HG02610 (cell line): Measurements from ENCODE around the gene WDR90.
"Not testable (repeated sequence)": the region's sequence is repeated elsewhere in the genome, so short reads cannot be mapped to it uniquely, and the experiment has no call there.

Experiments used
- ATAC-seq: cut with Tn5 transposase; IDR thresholded peaks from one replicate; pipeline ENCODE4 v1.9.1; 2021; ENCODE audit warnings: mild to moderate bottlenecking, moderate library complexity; ENCODE audit not compliant: unreplicated experiment

Gene WDR90

DNA sequence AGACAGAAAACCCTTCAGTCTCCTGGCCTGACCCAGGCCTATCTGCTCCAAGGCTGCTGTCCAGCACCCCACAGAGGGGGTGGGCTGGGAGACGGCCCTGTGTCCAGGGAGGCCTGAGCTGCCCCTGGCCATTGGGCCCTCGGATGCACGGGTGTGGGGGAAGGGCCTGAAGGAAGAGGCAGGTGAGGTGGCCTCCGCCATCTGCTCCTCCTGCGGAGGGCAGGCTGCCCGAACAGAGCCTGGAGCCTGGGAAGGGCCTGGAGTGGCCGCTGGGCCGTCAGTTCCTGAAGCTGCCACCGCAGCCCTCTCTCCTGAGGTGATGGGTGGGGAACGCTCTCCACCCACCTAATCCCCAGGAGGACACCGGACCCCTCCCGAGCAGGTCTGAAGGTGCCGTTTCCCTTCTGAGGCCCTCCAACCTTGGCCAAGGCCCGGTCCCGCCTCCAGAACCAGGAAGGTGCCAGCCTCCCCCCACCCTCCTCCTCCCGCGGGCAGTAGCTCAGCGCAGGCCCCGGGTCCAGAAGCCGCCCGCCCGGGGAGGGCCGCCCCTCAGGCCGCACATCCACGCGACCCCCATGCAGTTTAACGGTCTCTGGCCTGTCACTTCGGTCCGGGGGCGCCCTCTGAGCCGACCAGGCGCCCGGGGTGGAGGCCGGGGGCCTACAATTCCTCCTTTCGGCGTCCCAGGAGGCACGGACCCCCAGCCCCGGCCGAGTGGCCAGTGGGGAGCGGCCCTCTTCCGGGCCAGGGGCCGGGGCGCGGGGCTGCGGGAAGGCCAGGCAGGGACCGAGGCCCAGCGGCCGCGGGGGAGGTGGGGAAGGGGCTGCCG lies 55.6 kb downstream of the WDR90 start:
- no peak for ATAC-seq

DNA sequence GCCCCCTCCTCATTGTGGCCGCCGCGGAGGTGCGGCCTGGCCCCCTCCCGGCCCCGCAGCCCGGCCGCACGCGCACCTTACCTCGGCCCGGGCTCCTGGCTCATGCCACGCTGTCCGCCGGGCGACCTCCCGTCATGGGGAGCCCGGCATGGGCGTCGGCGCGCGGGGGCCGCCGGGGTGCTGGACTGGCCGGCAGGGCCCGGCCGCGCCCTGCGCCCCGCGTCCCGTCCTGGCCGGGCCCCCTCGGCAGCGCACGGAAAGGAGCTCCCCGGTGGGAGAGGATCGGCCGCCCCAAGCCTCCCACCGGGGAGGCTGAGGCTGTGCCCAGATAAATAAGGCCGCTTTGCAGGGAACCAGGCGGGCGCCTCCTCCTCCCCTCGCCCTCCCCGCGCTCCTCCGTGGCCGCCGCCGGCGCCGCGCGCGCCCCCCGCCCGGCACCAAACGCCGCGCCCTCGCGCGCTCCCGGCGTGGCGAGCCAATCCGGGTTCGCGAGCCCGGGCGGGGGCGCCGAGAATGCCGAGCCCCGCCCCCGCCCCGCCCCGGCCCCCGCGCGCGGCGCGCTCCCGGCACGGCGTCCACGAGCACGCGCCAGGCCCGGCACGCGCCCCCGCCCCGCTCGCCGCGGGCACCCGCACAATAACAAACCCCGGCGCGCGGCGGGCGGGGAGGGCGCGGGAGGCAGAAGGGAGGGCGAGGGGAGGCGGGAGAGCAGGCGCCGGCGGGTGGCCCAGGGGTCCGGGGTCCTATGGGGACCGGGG lies 56.4 kb downstream of the WDR90 start, which contains the start of gene FBXL16:
FBXL16 (minus strand) TSS at position 371 of the 758 bp plus-strand sequence. CDS start 8,396 bp downstream, outside the sequence.
- ATAC-seq: no peak

GRCh38 chr16:706189-707061 lies 57.3 kb downstream of the WDR90 start:
- no peak for ATAC-seq

DNA sequence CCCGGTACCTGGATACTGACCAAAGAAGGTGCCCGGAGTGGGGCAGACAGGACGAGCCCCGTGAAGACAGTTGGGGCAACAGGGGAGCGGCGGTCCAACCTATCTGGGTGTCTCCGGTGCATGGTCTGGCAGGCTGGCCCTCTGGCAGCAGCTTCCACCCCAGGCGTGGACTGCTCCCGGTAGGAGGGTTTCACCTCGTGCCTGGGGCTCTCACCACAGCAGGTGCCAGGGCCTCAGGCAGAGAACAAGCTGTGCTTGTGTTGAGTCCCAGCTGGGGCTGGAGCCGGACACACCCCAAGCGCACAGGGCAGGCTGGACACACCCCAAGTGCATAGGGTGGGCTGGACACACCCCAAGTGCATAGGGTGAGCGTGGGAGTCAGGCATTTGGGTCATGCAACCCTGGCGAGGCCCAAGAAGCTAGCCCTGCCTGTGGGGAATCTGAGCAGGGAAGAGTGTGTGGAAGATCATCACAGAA lies 57.9 kb downstream of the WDR90 start:
- ATAC-seq: no peak

- no peak for ATAC-seq
These were observed 58.9 kb downstream of the WDR90 start for GRCh38 chr16:708019-708418.

DNA sequence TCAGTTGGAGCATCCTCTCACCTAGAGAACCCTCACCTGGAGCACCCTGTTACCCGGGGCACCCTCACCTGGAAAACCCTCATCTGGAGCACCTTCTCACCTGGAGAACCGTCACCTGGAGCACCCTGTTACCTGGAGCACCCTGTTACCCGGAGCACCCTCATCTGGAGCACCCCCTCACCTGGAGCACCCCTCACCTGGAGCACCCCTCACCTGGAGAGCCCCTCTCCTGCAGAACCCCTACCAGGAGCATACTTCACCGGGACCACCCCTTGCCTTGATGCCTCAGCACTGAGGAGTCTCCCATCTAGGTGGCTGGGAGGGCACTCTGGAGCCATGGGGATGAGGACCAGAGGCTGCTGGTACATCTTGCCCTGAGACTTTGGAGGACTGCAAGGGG lies 59.8 kb downstream of the WDR90 start:
- ATAC-seq: no peak

DNA sequence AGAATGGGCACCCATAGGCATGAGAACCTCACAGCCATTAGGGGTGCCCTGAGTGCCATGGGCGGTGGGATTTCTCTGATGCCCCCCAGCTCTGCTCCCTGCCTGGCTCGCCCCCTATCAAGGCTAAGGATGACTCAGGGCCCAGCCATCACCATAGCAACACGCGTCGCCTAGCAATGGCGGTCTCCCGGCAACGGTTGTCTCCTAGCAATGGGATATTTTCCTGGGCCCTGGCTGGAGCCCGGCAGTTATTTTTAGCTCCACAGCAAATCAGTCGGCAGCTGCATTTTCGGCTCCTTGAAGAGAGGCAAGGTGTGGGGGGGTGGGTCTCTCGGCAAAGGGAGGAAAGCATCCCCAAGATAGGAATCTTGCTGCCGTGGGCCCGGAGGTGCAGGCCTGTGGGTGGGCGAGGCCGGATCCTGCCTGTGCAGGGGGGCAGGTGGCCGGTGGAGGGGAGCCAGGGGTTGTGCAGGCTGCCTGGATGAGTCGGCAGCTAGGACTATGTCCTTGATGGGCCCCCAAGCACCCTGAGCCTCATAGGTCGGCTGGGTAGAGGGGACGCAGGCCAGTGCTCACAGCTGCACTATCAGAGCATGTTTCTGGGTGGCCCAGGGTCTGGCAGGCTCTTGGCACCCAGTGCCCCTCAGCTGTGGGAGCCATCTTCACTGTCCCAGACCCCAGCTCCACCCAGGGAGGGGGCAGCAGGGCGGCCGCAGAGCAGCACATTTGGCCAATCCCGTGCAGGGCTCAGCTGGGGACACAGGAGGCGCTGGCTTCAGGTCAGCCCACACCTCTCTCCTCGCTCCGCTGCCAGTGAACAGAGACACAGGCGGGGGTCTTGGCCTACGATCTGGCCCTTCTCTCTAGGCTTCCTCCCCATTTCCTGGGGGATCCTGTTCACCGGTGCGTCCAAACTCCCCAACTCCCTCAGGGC lies 60.7 kb downstream of the WDR90 start:
- ATAC-seq: no peak

GRCh38 chr16:710500-711075 lies 61.4 kb downstream of the WDR90 start:
- no peak for ATAC-seq

GRCh38 chr16:711084-711483 lies 61.9 kb downstream of the WDR90 start:
- no peak for ATAC-seq

DNA sequence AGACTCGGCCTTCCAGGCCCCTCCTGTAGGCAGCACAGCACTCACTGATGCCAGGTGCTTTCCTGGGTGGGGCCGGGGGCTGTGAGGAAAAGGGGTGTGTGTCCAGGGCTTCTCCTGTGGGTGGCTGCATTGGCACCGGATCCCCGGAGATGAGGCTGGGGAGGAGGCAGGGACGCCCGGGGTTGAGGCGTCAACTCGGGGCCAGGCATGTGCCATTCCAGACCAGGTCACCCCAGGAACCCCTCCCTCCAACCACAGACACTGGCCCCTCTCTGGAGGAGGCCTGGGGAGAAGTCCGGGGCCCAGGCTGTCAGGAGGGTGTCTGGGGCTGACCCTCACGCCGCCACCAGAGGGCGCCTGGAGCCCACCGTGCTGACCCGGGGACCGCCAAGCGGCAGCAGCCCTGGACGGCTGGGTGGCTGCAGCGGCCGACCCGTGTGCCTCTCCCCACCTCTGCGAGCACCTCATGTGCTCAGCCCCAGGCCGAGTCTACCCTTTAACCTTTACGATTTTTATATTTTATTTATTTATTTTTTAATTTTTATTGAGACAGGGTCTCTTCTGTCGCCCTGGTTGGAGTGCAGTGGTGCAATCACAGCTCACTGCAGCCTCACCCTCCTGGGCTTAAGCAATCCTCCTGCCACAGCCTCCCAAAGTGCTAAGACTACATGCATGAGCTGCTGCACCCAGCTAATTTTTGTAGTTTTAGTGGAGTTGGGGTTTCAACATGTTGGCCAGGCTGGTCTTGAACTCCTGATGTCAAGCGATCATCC lies 62.6 kb downstream of the WDR90 start:
- peak; percentile 43 for ATAC-seq

DNA sequence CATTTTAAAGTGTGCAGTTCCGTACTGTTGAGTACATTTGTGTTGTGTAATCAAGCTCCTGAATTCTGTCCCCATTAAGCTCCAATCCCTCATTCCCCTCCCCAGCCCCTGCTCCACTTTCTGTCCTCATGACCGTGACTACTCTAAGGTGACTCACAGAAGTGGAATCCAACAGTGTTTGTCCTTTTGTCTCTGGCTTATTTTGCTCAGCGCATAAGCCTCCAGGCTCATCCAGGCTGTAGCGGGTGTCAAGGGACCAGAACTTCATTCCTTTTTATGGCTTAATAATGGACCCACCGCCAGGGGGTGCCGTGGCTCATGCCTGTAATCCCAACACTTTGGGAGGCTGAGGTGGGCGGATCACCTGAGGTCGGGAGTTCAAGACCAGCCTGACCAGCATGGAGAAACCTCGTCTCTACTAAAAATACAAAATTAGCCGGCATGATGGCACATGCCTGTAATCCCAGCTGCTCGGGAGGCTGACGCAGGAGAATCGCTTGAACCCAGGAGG lies 63.6 kb downstream of the WDR90 start:
- not testable (repeated sequence) for ATAC-seq

DNA sequence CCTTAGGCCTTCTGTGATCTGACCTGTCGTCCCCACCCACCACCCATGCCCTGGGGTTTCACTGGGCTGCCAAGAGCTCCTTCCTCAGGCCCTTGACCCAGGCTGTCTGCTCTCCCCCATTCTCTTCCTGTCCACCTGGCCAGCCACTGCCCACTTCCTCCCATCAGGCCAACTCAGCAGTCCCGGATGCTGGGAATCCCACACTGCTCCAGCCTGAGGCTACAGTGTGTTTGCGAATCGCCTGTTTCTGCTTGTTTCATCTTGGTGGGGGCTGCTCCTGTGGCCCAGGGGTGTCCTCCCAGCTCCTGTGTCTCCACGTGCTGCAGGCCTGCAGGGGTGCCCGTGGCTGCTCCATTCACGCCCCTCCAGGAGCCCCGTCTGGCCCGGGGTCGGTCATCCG lies 64.9 kb downstream of the WDR90 start:
- no peak for ATAC-seq

DNA sequence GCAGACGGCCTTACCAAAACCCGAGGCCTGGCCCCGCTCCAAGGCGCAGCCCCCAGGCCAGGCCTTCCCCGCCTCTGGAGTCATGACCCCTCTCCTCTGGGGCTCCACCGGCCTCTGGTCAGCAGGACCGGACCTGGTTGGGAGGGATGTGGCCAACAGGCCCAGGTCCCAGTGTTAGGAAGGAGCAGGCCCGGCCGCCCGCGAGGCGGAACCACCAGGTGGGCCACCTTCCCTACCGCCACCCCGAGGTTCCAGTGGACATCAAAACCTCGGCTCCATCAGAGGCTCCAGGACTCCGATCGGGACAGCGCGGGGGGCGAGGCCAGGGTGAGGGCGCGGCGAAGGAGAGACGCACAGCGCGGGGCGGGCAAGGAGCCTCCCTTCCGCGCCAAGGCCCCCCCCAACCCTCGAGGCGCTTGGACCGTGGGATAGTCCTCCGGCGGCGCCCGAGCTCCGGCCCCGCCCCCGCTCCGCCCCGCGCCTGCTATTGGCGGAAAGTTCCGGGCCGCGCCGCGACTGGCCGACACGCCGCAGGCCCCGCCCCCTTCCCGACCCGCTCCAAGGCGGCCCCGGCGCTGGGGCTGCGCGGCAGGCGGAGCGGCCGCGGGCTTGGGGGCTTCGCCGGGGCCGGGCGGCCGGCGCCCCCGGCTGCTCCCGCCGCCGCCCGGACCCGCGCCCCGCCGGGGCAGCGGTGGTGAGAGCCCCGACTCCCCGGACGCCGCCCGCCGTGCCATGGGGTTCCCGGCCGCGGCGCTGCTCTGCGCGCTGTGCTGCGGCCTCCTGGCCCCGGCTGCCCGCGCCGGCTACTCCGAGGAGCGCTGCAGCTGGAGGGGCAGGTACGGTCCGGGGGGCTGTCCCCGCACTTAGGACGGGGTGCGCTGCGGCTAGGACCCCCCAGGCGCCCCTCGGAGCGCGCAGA lies 65.7 kb downstream of the WDR90 start, which contains the start of gene METRN:
METRN (plus strand) TSS at position 561 of the 919 bp plus-strand sequence; CDS start at position 733, 172 bp downstream.
- peak; percentile 77 for ATAC-seq

DNA sequence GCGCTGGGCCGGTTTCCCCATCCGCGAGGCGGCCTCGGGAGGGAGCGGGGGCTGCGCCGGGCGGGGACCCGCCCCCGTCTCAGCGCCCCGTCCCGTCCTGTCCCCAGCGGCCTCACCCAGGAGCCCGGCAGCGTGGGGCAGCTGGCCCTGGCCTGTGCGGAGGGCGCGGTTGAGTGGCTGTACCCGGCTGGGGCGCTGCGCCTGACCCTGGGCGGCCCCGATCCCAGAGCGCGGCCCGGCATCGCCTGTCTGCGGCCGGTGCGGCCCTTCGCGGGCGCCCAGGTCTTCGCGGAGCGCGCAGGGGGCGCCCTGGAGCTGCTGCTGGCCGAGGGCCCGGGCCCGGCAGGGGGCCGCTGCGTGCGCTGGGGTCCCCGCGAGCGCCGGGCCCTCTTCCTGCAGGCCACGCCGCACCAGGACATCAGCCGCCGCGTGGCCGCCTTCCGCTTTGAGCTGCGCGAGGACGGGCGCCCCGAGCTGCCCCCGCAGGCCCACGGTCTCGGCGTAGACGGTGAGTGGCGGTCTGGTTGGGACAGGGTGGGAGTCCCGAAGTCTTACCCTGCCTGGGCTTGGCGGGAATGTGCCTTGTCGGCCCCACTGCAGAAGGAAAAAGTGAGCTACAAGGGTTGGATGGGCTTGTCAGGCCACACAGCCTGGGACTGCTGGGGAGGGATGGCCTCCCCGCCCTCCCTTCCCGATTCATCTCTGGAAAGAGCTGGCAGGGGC lies 66.5 kb downstream of the WDR90 start:
- ATAC-seq: peak; percentile 7

DNA sequence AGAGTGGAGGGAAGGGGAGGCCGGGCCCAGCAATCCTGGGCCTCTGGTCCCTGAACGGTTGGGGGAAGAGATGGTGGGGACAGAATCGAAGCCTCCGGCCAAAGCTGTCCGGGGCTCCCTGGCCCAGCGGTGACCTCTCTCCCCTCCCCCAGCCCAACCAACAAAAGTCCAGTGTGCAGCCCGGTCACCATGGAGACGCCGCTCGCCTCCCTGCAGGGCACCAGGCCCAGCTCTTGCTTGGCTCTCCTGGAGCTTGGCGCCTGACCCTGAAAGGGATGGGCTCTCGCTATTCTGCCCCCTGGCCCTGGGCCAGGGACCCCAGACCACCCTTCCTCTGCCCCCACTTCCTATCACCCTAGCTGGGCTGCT lies 67.0 kb downstream of the WDR90 start:
- no peak for ATAC-seq

DNA sequence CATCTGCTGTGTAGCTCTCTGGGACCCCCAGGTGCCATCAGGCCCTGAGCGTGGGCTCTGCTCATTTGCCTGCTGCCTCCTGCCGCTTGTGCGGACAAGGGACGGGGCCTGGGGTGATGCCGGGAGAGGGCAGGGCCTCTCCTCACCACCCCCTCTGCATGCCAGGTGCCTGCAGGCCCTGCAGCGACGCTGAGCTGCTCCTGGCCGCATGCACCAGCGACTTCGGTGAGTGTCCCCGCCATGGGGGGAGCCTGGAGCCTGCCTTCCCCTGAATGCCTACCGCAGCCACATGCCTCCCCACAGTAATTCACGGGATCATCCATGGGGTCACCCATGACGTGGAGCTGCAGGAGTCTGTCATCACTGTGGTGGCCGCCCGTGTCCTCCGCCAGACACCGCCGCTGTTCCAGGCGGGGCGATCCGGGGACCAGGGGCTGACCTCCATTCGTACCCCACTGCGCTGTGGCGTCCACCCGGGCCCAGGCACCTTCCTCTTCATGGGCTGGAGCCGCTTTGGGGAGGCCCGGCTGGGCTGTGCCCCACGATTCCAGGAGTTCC lies 67.7 kb downstream of the WDR90 start:
- no peak for ATAC-seq
